Ammon's horn (tissue), 1 donor: ENCODE data around the gene THBD.

ENCODE experiments used
- DNase-seq: peaks from one replicate; pipeline ENCODE4 v3.0.0-alpha.2; 2016; ENCODE audit warnings: low spot score

The THBD gene

GRCh38 chr20:23084845-23085365 is 35.4 kb upstream of the THBD start:
- DNase-seq = no peak

GRCh38 chr20:23084282-23084844 is 34.9 kb upstream of the THBD start:
- DNase-seq = no peak

- DNase-seq = no peak
Observed at GRCh38 chr20:23083553-23084220, 34.2 kb upstream of the THBD start.

GRCh38 chr20:23082846-23083552 is 33.5 kb upstream of the THBD start:
- no peak for DNase-seq

- DNase-seq = no peak
Observed at GRCh38 chr20:23081263-23081819, 31.9 kb upstream of the THBD start.

GRCh38 chr20:23080521-23080920 is 31.0 kb upstream of the THBD start:
- DNase-seq = no peak

- no peak for DNase-seq
Observed at GRCh38 chr20:23079926-23080325, 30.5 kb upstream of the THBD start.

GRCh38 chr20:23079016-23079351 is 29.5 kb upstream of the THBD start:
- no peak for DNase-seq

- DNase-seq = no peak
Observed at GRCh38 chr20:23078351-23079015, 29.0 kb upstream of the THBD start.

- no peak for DNase-seq
Observed at GRCh38 chr20:23077277-23077676, 27.8 kb upstream of the THBD start.

- no peak for DNase-seq
Observed at GRCh38 chr20:23074052-23074451, 24.6 kb upstream of the THBD start.

- DNase-seq = no peak
Observed at GRCh38 chr20:23072892-23073586, 23.6 kb upstream of the THBD start.

- no peak for DNase-seq
Observed at GRCh38 chr20:23071996-23072395, 22.5 kb upstream of the THBD start.

GRCh38 chr20:23071398-23071797 is 21.9 kb upstream of the THBD start:
- DNase-seq = no peak

- no peak for DNase-seq
Observed at GRCh38 chr20:23069108-23069507, 19.6 kb upstream of the THBD start.

GRCh38 chr20:23068283-23068682 is 18.8 kb upstream of the THBD start:
- no peak for DNase-seq

- DNase-seq = no peak
Observed at GRCh38 chr20:23066772-23067171, 17.3 kb upstream of the THBD start.

GRCh38 chr20:23065266-23066201 is 16.1 kb upstream of the THBD start:
- no peak for DNase-seq

- DNase-seq = no peak
Observed at GRCh38 chr20:23063581-23063980, 14.1 kb upstream of the THBD start.

GRCh38 chr20:23063168-23063567 is 13.7 kb upstream of the THBD start:
- no peak for DNase-seq

- no peak for DNase-seq
Observed at GRCh38 chr20:23062632-23063031, 13.2 kb upstream of the THBD start.
